Suppressor macrophage treated with lipopolysaccharide for 1 hour (primary cell): ENCODE data around the gene MED13.
"Not testable (repeated sequence)": the region's sequence is repeated elsewhere in the genome, so short reads cannot be mapped to it uniquely, and the experiment has no call there.

Experiments
- DNase-seq, 3 donors: peaks; one replicate each; pipeline ENCODE4 v3.0.0-alpha.2; 2020 to 2022

Gene MED13

GRCh38 chr17:62058611-62059010 lies 6.5 kb downstream of the MED13 start:
- no peak for DNase-seq

GRCh38 chr17:62057696-62058095 lies 7.4 kb downstream of the MED13 start:
- DNase-seq, result no peak

- DNase-seq, result no peak
Observed at GRCh38 chr17:62052765-62053338, 12.2 kb downstream of the MED13 start.

- no peak for DNase-seq
Observed at GRCh38 chr17:62051053-62051452, 14.0 kb downstream of the MED13 start.

- DNase-seq, result no peak
Observed at GRCh38 chr17:62049299-62049698, 15.8 kb downstream of the MED13 start.

- no peak for DNase-seq
Observed at GRCh38 chr17:62048262-62048661, 16.8 kb downstream of the MED13 start.

- peak; percentile 22 to 49 (median 35) for DNase-seq
Observed at GRCh38 chr17:62045517-62045916, 19.6 kb downstream of the MED13 start.

GRCh38 chr17:62045109-62045508 lies 20.0 kb downstream of the MED13 start:
- DNase-seq, result no peak

- DNase-seq, result no peak
Observed at GRCh38 chr17:62043602-62044001, 21.5 kb downstream of the MED13 start.

GRCh38 chr17:62043140-62043539 lies 21.9 kb downstream of the MED13 start:
- no peak for DNase-seq

- DNase-seq, result no peak
Observed at GRCh38 chr17:62038248-62038647, 26.8 kb downstream of the MED13 start.

GRCh38 chr17:62033317-62033716 lies 31.8 kb downstream of the MED13 start:
- no peak for DNase-seq

- no peak for DNase-seq
Observed at GRCh38 chr17:62032480-62032879, 32.6 kb downstream of the MED13 start.

- no peak for DNase-seq
Observed at GRCh38 chr17:62030264-62030663, 34.8 kb downstream of the MED13 start.

GRCh38 chr17:62024866-62025265 lies 40.2 kb downstream of the MED13 start:
- no peak for DNase-seq

GRCh38 chr17:62017912-62018311 lies 47.2 kb downstream of the MED13 start:
- DNase-seq, result no peak

GRCh38 chr17:62017496-62017895 lies 47.6 kb downstream of the MED13 start:
- no peak for DNase-seq

- no peak for DNase-seq
Observed at GRCh38 chr17:62014526-62014925, 50.6 kb downstream of the MED13 start.

GRCh38 chr17:62009220-62009619 lies 55.9 kb downstream of the MED13 start:
- DNase-seq, result no peak

GRCh38 chr17:62008294-62008693 lies 56.8 kb downstream of the MED13 start:
- DNase-seq, result no peak

- no peak for DNase-seq
Observed at GRCh38 chr17:62004388-62004787, 60.7 kb downstream of the MED13 start.

GRCh38 chr17:62003141-62003540 lies 61.9 kb downstream of the MED13 start:
- not testable (repeated sequence) for DNase-seq

GRCh38 chr17:62001105-62001504 lies 64.0 kb downstream of the MED13 start:
- no peak for DNase-seq

- DNase-seq, result no peak
Observed at GRCh38 chr17:62000186-62000585, 64.9 kb downstream of the MED13 start.

GRCh38 chr17:61998534-61998933 lies 66.5 kb downstream of the MED13 start:
- not testable (repeated sequence) for DNase-seq

- DNase-seq, result no peak
Observed at GRCh38 chr17:61997664-61998063, 67.4 kb downstream of the MED13 start.
